ENCODE data around the gene ARHGAP33.

Gene ARHGAP33

GRCh38 chr19:35752746-35753350, 22.5 kb upstream of the ARHGAP33 start:
- Histone ChIP-seq H3K27ac (ENCODE audit: low read length) (no peak overlapping the region), H4K20me1 (ENCODE audit: insufficient read depth, low read length) (no peaks in the 10 kb centered on the region), H3K9ac (ENCODE audit: low read length) (no peak overlapping the region), H3K27me3 (ENCODE audit: low read depth, low read length) (no peaks in the 10 kb centered on the region), H3K4me1 (ENCODE audit: low read length) (peaks cover 12% of the 10 kb centered on the region), H3K79me2 (ENCODE audit: low read length) (0 out of 2 replicates have a peak, but pooled peaks cover 3% of the 10 kb centered on the region), H3K36me3 (replicated peaks; ENCODE audit: low read depth, low read length) (no peaks in the 10 kb centered on the region), H3K4me2 (ENCODE audit: low read length) (no peak overlapping the region), H2AFZ (ENCODE audit: low read depth, low read length) (no peak overlapping the region), H3K9me3 (ENCODE audit: insufficient read depth, low read length) (no peaks in the 10 kb centered on the region), H3K4me3 (ENCODE audit: low read length) (no peak overlapping the region)
- TF ChIP-seq, protein P1, sequence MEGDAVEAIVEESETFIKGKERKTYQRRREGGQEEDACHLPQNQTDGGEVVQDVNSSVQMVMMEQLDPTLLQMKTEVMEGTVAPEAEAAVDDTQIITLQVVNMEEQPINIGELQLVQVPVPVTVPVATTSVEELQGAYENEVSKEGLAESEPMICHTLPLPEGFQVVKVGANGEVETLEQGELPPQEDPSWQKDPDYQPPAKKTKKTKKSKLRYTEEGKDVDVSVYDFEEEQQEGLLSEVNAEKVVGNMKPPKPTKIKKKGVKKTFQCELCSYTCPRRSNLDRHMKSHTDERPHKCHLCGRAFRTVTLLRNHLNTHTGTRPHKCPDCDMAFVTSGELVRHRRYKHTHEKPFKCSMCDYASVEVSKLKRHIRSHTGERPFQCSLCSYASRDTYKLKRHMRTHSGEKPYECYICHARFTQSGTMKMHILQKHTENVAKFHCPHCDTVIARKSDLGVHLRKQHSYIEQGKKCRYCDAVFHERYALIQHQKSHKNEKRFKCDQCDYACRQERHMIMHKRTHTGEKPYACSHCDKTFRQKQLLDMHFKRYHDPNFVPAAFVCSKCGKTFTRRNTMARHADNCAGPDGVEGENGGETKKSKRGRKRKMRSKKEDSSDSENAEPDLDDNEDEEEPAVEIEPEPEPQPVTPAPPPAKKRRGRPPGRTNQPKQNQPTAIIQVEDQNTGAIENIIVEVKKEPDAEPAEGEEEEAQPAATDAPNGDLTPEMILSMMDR (IDR thresholded peaks at IDR 0.05; ENCODE audit: low read depth, low read length), result no peak
- TF ChIP-seq EZH2phosphoT487 (IDR thresholded peaks at IDR 0.05; ENCODE audit: low read depth), result no peak

GRCh38 chr19:35753634-35754369, 21.6 kb upstream of the ARHGAP33 start:
- H3K27me3 ChIP-seq (ENCODE audit: low read depth, low read length), result no peaks in the 10 kb centered on the region
- H3K79me2 ChIP-seq (ENCODE audit: low read length), result peaks cover 6% of the 10 kb centered on the region
- H3K4me2 ChIP-seq (ENCODE audit: low read length), result no peak overlapping the region
- H4K20me1 ChIP-seq (ENCODE audit: insufficient read depth, low read length), result peaks cover 1% of the 10 kb centered on the region; the same call in 1 of the 2 replicates
- TF ChIP-seq, protein P1 (IDR thresholded peaks at IDR 0.05; ENCODE audit: low read depth, low read length), result no peak
- TF ChIP-seq EZH2phosphoT487 (IDR thresholded peaks at IDR 0.05; ENCODE audit: low read depth), result no peak
- H3K27ac ChIP-seq (ENCODE audit: low read length), result no peak overlapping the region
- H2AFZ ChIP-seq (ENCODE audit: low read depth, low read length), result no peak overlapping the region
- H3K9me3 ChIP-seq (ENCODE audit: insufficient read depth, low read length), result no peaks in the 10 kb centered on the region
- no peak overlapping the region for H3K9ac ChIP-seq (ENCODE audit: low read length)
- H3K4me3 ChIP-seq (ENCODE audit: low read length), result no peak overlapping the region
- H3K36me3 ChIP-seq (replicated peaks; ENCODE audit: low read depth, low read length), result no peaks in the 10 kb centered on the region
- peaks cover 11% of the 10 kb centered on the region for H3K4me1 ChIP-seq (ENCODE audit: low read length)

GRCh38 chr19:35754370-35755130, 20.8 kb upstream of the ARHGAP33 start:
- TF ChIP-seq, protein P1 (IDR thresholded peaks at IDR 0.05; ENCODE audit: low read depth, low read length), result no peak
- no peak for TF ChIP-seq EZH2phosphoT487 (IDR thresholded peaks at IDR 0.05; ENCODE audit: low read depth)
- peaks cover 13% of the 10 kb centered on the region for H3K4me1 ChIP-seq (ENCODE audit: low read length)
- H3K36me3 ChIP-seq (replicated peaks; ENCODE audit: low read depth, low read length), result peaks cover under 1% of the 10 kb centered on the region
- no peaks in the 10 kb centered on the region for H3K27me3 ChIP-seq (ENCODE audit: low read depth, low read length)
- H3K27ac ChIP-seq (ENCODE audit: low read length), result no peak overlapping the region
- peaks cover 3% of the 10 kb centered on the region; the same call in 1 of the 2 replicates for H4K20me1 ChIP-seq (ENCODE audit: insufficient read depth, low read length)
- H3K4me3 ChIP-seq (ENCODE audit: low read length), result no peak overlapping the region
- H3K9me3 ChIP-seq (ENCODE audit: insufficient read depth, low read length), result no peaks in the 10 kb centered on the region
- H3K79me2 ChIP-seq (ENCODE audit: low read length), result peaks cover 14% of the 10 kb centered on the region
- no peak overlapping the region for H2AFZ ChIP-seq (ENCODE audit: low read depth, low read length)
- H3K9ac ChIP-seq (ENCODE audit: low read length), result no peak overlapping the region
- no peak overlapping the region for H3K4me2 ChIP-seq (ENCODE audit: low read length)

DNA sequence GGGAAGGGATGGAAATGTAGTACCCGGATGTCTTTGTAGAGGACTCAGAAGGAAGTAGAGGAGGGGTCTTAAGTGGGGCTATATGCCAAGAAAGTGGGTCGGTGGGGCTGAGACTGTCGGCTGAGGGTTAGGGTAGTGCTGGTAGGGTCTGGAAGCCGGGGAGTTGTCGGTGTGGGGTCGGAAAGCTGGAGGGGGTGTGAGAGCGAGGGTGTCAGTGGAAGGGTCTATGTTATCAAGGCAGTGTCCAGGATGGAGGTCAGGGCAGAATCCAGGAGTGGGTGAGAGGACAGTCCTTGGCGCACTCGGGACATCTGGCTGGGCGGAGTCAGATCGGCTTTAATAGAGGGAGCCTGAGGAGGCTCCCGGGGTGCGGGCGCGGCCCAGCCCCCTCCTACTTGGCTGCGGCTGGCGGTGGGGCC, 20.2 kb upstream of the ARHGAP33 start:
- TF ChIP-seq, protein P1 (IDR thresholded peaks at IDR 0.05; ENCODE audit: low read depth, low read length), result no peak
- TF ChIP-seq EZH2phosphoT487 (IDR thresholded peaks at IDR 0.05; ENCODE audit: low read depth), result no peak
- H4K20me1 ChIP-seq (ENCODE audit: insufficient read depth, low read length), result peaks cover 3% of the 10 kb centered on the region
- H3K27me3 ChIP-seq (ENCODE audit: low read depth, low read length), result no peaks in the 10 kb centered on the region
- no peak overlapping the region for H3K4me2 ChIP-seq (ENCODE audit: low read length)
- no peak overlapping the region for H3K9ac ChIP-seq (ENCODE audit: low read length)
- H3K9me3 ChIP-seq (ENCODE audit: insufficient read depth, low read length), result no peaks in the 10 kb centered on the region
- no peak overlapping the region for H2AFZ ChIP-seq (ENCODE audit: low read depth, low read length)
- peaks cover 13% of the 10 kb centered on the region for H3K4me1 ChIP-seq (ENCODE audit: low read length)
- peaks cover 18% of the 10 kb centered on the region for H3K79me2 ChIP-seq (ENCODE audit: low read length)
- H3K27ac ChIP-seq (ENCODE audit: low read length), result no peak overlapping the region
- H3K4me3 ChIP-seq (ENCODE audit: low read length), result no peak overlapping the region
- H3K36me3 ChIP-seq (replicated peaks; ENCODE audit: low read depth, low read length), result peaks cover 5% of the 10 kb centered on the region

Measured in OCI-LY3 (cell line).